GM12874 (cell line): ENCODE data around the gene FOXL3.

Source experiments
- CTCF ChIP-seq: IDR thresholded peaks from 2 replicates; pipeline ENCODE4 v1.5.1; 2011; ENCODE audit warnings: low read depth, mild to moderate bottlenecking, control low read depth, low read length, moderate library complexity; ENCODE audit not compliant: insufficient read depth

Gene FOXL3

GRCh38 chr7:323410-323809, 33.4 kb downstream of the FOXL3 start:
- no peak for TF ChIP-seq CTCF

DNA sequence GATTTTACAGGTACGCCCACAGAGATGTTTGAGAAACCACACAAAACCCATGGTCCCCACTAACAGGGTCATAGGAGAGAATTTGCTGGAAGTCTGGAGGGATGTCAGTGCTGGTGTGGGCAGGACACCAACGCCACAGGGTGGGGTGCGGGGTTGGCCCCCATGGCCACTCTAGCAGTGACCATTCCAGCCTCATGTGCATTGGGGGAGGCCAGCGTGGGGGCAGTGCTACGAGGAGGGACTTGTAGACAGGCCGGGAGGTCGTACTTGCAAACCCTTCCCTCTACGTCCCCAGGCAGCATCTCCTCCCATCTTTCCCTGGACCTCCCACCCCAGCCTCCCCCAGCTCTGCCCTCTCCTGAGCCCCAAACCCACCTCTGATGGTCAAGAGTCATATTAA, 34.0 kb downstream of the FOXL3 start:
- TF ChIP-seq CTCF: no peak

DNA sequence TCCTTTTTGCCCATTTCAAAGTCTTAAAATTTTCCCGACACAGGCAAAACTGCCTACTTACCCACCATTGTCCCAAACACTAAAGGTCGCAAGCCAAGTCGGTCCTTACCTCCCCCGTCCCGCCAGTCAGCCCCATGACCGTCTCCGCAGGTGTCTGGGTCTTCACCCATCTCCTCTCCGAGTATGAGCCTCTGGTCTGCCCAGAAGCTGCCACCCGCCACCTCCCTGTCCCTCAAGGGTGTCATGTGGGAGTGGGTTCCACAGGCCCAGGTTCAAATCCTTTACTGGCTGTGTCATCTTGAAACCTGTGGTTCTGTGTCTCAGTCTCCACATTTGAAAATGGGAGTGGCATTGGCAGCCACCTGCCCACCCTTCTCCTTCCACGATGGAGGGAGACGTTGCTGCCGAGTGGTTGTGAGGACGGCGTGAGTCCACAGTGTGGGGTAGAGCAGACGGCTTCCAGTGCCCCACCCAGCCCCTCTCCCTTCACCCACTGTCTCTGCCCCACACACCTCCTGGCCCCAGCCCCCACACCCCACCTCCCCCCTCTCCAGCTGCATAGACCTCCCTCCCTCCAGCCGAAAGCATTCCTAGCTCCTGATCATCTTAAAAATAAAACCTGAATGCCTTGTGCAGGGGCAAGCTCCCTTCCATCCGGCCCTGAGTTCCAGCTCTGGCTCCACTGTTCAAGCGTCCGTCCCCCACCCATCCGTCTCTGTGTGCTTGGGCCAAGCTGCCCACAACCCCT, 35.3 kb downstream of the FOXL3 start:
- no peak for TF ChIP-seq CTCF

DNA sequence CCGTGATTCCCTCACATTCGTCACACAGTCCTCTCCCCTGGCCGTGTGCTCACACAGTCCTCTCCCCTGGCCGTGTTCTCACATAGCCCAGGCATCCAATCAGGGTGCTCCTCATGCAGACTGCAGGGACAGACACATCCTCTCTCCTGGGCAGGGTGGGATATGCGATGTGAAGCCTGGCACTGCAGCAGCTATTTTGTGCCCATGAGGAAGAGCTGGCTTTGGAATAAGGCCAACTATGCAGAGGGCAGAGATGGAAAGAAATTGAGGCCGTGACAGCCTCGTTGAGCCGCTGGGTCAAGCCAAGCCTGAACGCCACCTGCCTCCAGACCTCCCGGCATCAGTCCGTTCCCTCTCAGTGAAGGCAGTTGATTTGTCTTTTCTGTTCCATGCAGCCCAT, 35.8 kb downstream of the FOXL3 start:
- no peak for TF ChIP-seq CTCF

- no peak for TF ChIP-seq CTCF
Measured at GRCh38 chr7:326273-326672, 36.3 kb downstream of the FOXL3 start.

DNA sequence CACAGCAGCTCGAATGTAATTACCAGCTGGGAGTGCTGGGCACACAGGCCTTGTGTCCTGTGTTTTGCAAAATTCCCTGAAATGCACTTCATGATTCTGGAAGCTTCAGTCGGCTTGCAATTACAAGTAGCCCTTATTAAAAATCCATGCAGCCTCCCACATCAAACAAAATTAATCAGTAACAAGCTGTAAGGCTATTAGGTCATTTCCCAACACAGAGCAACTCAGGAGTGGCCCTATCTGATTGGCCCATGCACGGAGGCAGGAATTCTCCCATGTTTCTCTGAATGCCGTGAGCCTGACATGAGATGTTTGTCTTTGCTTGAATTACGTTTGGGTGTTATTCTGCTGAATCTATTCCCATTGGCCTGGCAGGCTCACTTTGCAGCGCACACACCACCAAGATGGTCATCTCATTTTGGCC, 36.9 kb downstream of the FOXL3 start:
- no peak for TF ChIP-seq CTCF

- TF ChIP-seq CTCF: no peak
Measured at GRCh38 chr7:327233-327931, 37.4 kb downstream of the FOXL3 start.
